Progenitor cell of endocrine pancreas (in vitro differentiated cells): ENCODE results near the gene FBXL16. TPM values are rescaled to one million over a fixed set of nuclear protein-coding genes. Genes with fewer than 3 reads are reported as not detected.

Experiments used
- DNase-seq: peaks from one replicate; pipeline ENCODE4 v3.0.0; 2021; ENCODE audit warnings: low spot score; ENCODE audit not compliant: unreplicated experiment
- H3K27ac Mint-ChIP-seq: 2 replicates; pipeline ENCODE4 v1.8.0; 2021; ENCODE audit warnings: mild to moderate bottlenecking, moderate library complexity, mixed read lengths
- H3K27me3 Mint-ChIP-seq: 2 replicates; pipeline ENCODE4 v1.8.0; 2021; ENCODE audit warnings: mixed read lengths
- H3K36me3 Mint-ChIP-seq: 2 replicates; pipeline ENCODE4 v1.8.0; 2022; ENCODE audit warnings: mixed read lengths; ENCODE audit not compliant: insufficient read depth
- H3K4me1 Mint-ChIP-seq: 2 replicates; pipeline ENCODE4 v1.8.0; 2021; ENCODE audit warnings: low read depth, mixed read lengths
- H3K4me3 Mint-ChIP-seq: 2 replicates; pipeline ENCODE4 v1.8.0; 2021; ENCODE audit warnings: low read depth, mild to moderate bottlenecking, moderate library complexity, mixed read lengths
- H3K9me3 Mint-ChIP-seq: 2 replicates; pipeline ENCODE4 v1.8.0; 2021; ENCODE audit warnings: low read depth, mixed read lengths
- total RNA-seq: library from RNA; stranded (reverse); gene quantifications from 2 replicates; pipeline ENCODE4 v1.2.1, GENCODE V29; 2021
- TF ChIP-seq, protein P1 (sequence below): fragments of 200-600 bp; sonication (generic); IDR thresholded peaks from one replicate; pipeline ENCODE4 v1.5.0; 2021; ENCODE audit warnings: antibody characterized with exemption, mild to moderate bottlenecking; ENCODE audit not compliant: unreplicated experiment

The FBXL16 gene
- total RNA-seq, 1 donor from 2014 or later: 4.3 TPM

- Mint-ChIP-seq H3K4me1 (no peaks in the 10 kb centered on the region), H3K36me3 (no peaks in the 10 kb centered on the region), H3K27ac (no peak within 1 kb of the TSS), H3K9me3 (no peaks in the 10 kb centered on the region), H3K4me3 (peak within 1 kb of the TSS; percentile 24), H3K27me3 (peaks cover 4% of the 10 kb centered on the region)
- DNase-seq: no peak
- TF ChIP-seq, protein P1, sequence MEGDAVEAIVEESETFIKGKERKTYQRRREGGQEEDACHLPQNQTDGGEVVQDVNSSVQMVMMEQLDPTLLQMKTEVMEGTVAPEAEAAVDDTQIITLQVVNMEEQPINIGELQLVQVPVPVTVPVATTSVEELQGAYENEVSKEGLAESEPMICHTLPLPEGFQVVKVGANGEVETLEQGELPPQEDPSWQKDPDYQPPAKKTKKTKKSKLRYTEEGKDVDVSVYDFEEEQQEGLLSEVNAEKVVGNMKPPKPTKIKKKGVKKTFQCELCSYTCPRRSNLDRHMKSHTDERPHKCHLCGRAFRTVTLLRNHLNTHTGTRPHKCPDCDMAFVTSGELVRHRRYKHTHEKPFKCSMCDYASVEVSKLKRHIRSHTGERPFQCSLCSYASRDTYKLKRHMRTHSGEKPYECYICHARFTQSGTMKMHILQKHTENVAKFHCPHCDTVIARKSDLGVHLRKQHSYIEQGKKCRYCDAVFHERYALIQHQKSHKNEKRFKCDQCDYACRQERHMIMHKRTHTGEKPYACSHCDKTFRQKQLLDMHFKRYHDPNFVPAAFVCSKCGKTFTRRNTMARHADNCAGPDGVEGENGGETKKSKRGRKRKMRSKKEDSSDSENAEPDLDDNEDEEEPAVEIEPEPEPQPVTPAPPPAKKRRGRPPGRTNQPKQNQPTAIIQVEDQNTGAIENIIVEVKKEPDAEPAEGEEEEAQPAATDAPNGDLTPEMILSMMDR: no peak
Observed at GRCh38 chr16:674968-675883, 30.4 kb downstream of the FBXL16 start, which contains the start of gene RHBDL1. Gene RHBDL1, plus strand, starts transcription at chr16:675671. Its CDS starts 120 bp downstream, at chr16:675791.

DNA sequence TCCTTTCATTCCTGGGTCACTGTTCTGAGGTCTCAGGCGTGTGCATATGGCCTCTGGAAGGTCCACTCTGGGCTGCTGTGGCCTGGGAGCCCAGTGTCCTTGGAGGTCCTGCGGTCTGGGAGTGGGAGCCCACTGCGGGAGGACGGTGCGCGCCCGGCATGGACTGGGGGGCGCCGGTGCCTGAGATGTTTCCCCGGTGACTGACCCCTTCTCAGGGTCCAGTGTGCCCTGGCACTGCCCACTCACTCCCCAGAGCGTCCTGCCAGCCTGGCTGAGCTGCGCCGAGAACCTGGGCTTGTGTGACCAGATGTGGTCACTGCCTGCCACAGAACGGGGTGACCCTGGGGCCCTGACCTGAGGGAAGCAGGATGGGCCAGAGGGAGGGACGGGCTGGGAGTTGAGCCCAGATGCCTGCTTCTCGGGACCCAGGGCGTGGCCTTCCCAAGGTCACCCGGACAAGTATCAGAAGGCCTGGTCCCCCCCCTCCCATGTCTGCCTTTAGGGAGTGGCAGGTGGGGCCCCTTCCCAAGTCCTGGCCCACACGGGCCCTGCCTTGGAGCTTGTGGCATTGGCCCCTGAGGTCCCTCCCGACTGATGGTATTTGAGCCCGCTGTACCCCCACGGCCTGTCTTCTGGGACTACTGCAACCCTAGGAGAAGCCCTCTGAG, 31.3 kb downstream of the FBXL16 start:
- Mint-ChIP-seq H3K27ac (no peak overlapping the region), H3K36me3 (no peaks in the 10 kb centered on the region), H3K4me1 (no peaks in the 10 kb centered on the region), H3K27me3 (peaks cover 4% of the 10 kb centered on the region), H3K4me3 (no peak overlapping the region), H3K9me3 (no peaks in the 10 kb centered on the region)
- no peak for DNase-seq
- TF ChIP-seq, protein P1: no peak

DNA sequence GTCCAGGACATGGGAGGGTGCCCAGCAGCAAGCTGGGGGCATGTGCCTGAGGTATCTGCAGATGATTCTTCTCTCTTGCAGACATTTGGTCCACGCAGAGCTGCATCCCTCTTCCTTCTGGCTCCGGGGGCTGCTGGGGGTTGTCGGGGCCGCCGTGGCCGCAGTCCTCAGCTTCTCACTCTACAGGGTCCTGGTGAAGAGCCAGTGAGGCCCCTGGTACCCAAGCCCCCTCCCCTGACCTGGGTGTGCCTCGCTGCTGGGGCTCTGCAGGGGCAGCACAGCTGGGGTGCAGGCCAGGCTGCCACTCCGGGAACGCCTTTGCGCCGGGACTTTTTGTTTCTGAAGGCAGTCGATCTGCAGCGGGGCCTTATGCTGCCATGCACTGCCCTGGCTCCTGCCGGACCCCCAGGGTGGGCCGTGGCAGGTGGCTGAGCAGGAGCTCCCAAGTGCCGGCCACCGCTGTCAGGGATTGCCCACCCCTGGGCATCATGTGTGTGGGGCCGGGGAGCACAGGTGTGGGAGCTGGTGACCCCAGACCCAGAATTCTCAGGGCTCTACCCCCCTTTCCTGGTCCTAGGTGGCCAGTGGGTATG, 32.1 kb downstream of the FBXL16 start:
- TF ChIP-seq, protein P1: no peak

DNA sequence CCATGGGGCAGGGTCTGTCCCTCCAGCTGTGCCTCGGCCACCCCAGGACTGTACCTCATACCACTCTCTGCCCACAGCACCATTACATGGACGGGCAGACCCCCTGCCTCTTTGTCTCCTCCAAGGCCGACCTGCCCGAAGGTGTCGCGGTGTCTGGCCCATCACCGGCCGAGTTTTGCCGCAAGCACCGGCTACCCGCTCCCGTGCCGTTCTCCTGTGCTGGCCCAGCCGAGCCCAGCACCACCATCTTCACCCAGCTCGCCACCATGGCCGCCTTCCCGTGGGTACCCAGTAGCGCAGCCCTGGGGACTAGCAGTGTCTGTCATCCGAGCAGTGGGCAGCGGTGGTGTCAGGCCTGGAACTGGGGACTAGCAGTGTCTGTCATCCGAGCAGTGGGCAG, 32.8 kb downstream of the FBXL16 start:
- no peak for DNase-seq
- Mint-ChIP-seq H3K36me3 (no peaks in the 10 kb centered on the region), H3K9me3 (no peaks in the 10 kb centered on the region), H3K4me1 (peaks cover 2% of the 10 kb centered on the region), H3K27me3 (peaks cover 4% of the 10 kb centered on the region), H3K4me3 (no peak overlapping the region), H3K27ac (no peak overlapping the region)
- TF ChIP-seq, protein P1: no peak

More for the DNA sequence above, 32.1 kb downstream of the FBXL16 start:
- Mint-ChIP-seq H3K4me1 (peaks cover 2% of the 10 kb centered on the region), H3K27ac (no peak overlapping the region), H3K9me3 (no peaks in the 10 kb centered on the region), H3K27me3 (peaks cover 4% of the 10 kb centered on the region), H3K4me3 (no peak overlapping the region), H3K36me3 (no peaks in the 10 kb centered on the region)
- DNase-seq: no peak

DNA sequence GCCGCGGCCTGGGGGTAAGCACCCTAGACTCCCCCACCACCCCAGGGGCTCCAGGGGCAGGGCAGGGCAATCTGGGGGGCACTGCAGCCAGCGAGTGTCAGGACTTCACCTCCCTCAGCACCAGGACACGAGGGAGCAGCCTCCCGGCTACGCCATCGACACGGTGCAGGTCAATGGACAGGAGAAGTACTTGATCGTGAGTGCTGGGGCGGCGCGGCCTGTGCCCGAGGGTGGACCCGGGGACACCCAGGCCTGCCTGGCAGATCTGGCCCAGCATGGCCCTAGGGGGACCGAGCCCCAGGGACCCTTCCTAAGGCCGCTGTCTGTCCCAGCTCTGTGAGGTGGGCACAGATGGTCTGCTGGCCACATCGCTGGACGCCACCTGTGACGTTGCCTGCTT, 33.2 kb downstream of the FBXL16 start:
- H3K4me3 Mint-ChIP-seq: no peak overlapping the region
- H3K27me3 Mint-ChIP-seq: peaks cover 4% of the 10 kb centered on the region
- TF ChIP-seq, protein P1: no peak

More for the DNA sequence above, 33.2 kb downstream of the FBXL16 start:
- Mint-ChIP-seq H3K9me3 (no peaks in the 10 kb centered on the region), H3K36me3 (no peaks in the 10 kb centered on the region), H3K27ac (no peak overlapping the region), H3K4me1 (peaks cover 2% of the 10 kb centered on the region)
- no peak for DNase-seq
